WI38 (cell line): Measurements from ENCODE around the gene INHA.
A peak's percentile ranks its signal among the peaks of the same experiment; 100 is the strongest.

ENCODE experiments used
- H3K4me3 ChIP-seq: 2 replicates; pipeline ENCODE4 v1.5.1; 2011; ENCODE audit warnings: low read depth, mild to moderate bottlenecking, control low read depth, low read length
- CTCF ChIP-seq: IDR thresholded peaks from 2 replicates; pipeline ENCODE4 v1.5.1; 2012; ENCODE audit warnings: low read depth, mild to moderate bottlenecking, control low read depth, low read length

INHA gene

DNA sequence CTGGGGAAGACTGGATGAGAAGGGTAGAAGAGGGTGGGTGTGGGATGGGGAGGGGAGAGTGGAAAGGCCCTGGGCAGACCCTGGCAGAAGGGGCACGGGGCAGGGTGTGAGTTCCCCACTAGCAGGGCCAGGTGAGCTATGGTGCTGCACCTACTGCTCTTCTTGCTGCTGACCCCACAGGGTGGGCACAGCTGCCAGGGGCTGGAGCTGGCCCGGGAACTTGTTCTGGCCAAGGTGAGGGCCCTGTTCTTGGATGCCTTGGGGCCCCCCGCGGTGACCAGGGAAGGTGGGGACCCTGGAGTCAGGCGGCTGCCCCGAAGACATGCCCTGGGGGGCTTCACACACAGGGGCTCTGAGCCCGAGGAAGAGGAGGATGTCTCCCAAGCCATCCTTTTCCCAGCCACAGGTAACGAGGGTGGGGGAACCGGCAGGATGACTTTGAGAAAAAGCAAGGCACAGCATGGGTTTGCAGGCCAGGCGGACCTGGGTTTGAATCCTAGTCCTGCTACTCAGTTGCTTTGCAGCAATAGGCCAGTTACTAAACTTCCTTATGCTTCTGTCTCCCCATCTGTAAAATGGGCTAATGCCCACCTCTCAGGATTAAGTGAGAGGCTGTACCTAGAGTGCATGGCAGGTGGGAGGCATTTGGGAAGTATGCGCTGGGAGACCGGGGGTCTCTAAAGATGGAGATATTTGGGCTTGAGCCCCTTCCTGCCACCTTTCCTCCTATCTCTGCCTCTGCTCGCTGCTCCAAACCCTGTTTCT is at the start of gene INHA:
Gene INHA, plus strand, starts transcription at position 74 of the 765 bp plus-strand sequence. Its CDS starts 65 bp downstream, at position 139.
- H3K4me3 ChIP-seq, result peak within 1 kb of the TSS; percentile 63
- TF ChIP-seq CTCF, result no peak

- no peak for TF ChIP-seq CTCF
Measured at GRCh38 chr2:219523031-219523671, 49.0 kb upstream of the INHA start.

DNA sequence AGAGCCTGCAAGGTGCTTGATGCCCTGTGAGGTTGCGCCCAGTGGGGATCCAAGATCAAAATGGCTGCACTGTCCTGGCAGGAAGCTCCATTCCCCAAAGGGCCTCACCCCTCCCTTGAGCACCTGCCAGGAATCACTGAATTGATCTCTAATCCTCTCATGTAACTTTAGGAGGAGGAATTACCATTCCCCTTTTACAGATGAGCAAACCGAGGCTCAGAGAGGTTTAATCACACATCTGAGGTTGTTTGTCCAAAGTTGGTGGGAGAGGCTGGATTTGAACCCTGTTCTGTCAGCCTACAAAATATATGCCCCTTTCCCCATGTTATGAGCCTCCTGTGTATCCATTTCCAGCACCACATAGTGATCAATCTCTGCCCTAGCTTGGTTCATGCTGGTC is 47.3 kb upstream of the INHA start:
- TF ChIP-seq CTCF, result no peak

More at GRCh38 chr2:219523031-219523671, 49.0 kb upstream of the INHA start:
- no peak overlapping the region for H3K4me3 ChIP-seq

DNA sequence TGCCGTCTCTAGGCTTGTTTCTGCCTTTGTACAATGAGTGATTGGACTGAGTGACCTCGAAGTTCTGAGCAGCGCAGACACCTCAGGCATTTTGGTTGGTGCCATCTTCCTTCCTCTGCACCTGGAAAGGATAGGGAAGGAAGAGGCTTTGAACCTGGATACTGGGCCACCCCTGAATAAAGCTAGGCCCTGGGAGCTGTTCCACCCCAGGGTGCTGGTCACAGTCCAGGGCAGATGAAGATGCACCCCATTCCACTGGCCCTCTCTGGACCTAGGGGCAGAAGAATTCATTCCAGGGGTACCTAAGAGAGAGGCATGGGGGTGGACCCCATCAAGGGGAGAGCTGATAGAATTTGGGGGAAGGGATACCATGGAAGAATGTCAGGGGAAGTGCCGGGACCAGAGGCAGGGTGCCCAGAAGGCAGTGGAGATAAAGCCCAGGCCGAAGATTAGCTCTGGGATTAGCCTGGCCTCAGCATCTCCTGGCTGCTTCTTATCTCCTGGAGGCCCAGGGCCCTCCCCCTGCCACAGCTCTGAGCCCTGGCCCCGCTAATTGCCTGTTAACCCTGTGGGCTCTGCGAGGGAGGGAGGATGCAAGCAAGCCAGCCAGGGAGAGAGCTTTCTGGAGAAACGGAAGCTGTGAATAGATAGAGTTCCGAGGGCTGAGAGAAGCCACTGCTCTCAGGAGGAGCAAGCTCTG is 46.4 kb upstream of the INHA start:
- TF ChIP-seq CTCF, result no peak

More for the DNA sequence above, 47.3 kb upstream of the INHA start:
- H3K4me3 ChIP-seq, result no peak overlapping the region

DNA sequence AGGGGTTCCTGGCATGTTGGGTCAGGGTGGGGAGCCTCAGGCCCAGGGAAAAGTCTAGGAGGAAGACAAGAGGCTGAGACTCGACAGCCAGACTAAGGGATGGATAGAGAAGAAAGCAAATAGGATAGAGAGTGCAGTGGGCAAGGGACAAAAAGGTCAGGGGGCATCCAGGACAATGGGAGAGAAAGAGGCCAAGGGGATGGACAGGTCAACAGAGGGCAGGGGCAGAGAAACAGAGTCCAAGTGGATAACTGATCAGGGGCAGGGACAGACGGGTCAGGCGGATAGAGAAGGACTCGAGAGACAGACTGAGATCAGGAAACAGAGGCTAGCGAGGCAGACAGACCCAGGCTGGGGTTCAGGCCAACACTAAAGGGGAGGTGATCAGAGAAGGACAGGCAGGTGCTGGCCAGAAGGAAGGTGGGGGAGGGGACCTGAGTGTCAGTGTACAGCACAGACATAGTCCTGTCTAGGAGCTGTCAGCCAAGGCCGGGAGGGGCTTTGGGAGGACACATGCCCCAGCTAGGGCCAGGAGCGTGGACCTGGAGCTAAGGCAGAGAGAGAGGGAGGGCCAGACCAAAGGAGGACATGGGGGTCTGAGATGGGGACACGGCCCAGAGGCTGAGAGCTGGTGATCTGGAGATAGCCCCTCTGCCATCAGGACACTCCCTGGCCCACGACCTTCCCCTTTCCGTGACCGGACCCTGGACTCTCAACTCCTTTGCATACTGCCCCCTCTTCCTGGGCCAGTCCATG is 45.6 kb upstream of the INHA start:
- TF ChIP-seq CTCF, result no peak
- no peak overlapping the region for H3K4me3 ChIP-seq

More for the DNA sequence above, 46.4 kb upstream of the INHA start:
- H3K4me3 ChIP-seq, result no peak overlapping the region

- TF ChIP-seq CTCF, result no peak
- no peak overlapping the region for H3K4me3 ChIP-seq
Measured at GRCh38 chr2:219527076-219527394, 45.1 kb upstream of the INHA start.
